Astrocyte (in vitro differentiated cells and primary cell): Measurements from ENCODE around the gene PRUNE1.

ENCODE experiments used
- CTCF ChIP-seq: IDR thresholded peaks from 2 replicates; pipeline ENCODE4 v1.5.1; 2011; ENCODE audit warnings: low read depth, mild to moderate bottlenecking, inconsistent platforms, low read length, moderate library complexity; ENCODE audit not compliant: insufficient read depth
- EZH2 ChIP-seq: IDR thresholded peaks from 2 replicates; pipeline ENCODE4 v1.6.1; 2012; ENCODE audit warnings: mild to moderate bottlenecking, low read length, inconsistent platforms; ENCODE audit not compliant: insufficient read depth

DNA sequence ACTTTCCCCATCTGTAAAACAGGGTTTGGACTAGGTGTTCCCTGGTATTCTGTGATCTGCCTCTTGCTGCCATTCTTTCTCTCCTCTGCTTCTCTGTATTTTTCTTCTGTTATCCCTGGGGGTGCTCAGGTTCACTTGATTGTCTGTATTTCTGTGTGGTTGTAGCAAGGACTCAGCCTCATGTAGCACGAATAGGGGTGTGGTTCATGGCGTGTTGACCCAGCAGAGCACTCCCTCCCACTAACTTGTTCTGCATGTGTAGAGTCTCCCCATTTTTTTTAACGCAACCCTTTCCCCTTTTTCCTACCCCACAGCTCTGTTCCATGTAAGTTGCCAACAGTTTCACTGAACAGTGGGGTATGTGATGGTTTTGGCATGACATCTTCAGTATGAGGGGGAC lies 26.9 kb downstream of the PRUNE1 start:
- TF ChIP-seq CTCF (no peak), EZH2 (no peak)
